NCI-H526 treated with DMSO at 0.1 percent for 48 hours (cell line): Measurements from ENCODE around the gene HMCN2.

Experiments
- DNase-seq: peaks from one replicate; lab custom pipeline; 2025; lab: John Stamatoyannopoulos, UW

The HMCN2 gene

DNA sequence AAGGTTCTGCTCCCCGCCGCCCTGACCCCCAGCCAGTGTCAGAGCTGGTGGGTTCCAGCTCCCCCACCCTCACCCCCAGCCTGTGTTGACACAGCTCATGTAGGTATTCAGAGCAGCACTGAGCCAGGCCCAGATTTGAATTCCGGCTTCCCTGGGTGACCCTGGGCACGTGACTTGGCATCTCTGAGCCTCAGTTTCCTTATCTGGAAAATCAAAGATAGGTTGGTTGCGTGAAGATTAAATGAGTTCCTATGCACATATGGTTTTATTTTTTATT lies 42.0 kb downstream of the HMCN2 start:
- no peak for DNase-seq

- DNase-seq = no peak
Measured at GRCh38 chr9:130308081-130308571, 42.6 kb downstream of the HMCN2 start.

DNA sequence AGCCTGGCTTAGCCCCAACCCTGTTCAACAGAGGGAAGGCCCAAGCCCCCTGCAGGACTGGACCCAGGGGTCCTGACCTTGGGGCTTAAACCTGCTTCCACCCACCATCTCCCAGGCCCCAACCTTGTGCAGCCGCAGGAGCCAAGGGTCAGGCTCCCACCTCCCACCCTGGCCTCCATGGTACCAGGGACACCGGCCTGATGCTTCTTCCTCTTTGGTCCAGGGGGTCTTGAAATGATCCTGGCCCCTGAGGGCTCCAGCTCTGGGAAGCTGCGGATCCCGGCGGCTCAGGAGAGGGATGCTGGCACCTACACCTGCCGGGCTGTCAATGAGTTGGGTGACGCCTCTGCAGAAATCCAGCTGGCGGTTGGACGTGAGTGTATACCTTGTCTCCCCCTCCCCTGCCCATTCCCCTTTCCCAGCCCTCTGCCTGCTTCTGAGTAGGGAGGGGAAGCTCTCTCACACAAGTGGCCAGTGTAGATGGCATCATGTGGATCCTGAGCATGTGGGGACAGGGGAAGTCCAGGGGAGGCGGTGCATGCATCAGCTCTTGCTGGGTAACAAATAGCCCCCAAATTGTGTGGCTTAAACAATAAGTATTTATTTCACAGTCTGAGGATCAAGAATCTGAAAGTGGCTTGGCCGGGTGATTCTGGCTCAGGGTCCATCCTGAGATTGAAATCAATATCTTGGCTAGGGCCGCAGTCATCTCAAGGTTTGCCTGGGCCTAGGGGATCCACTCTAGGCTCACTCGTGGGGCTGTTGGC lies 44.3 kb downstream of the HMCN2 start:
- DNase-seq = no peak

DNA sequence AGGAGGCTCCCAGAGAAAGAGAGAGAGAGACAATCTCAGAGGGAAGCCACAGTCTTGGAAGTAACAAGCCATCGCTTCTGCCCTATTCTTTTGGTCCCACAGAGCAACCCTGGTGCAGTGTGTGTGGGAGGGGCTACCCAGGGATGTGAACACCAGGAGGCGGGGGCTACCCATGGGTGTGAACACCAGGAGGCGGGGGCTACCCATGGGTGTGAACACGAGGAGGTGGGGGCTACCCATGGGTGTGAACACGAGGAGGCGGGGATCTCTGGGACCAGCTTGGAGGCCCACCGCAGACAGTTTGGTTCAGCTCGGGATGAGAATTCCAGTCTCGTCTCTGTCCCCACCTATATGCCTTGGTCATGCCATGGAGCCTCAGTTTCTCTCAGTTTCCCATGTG lies 44.9 kb downstream of the HMCN2 start:
- no peak for DNase-seq

DNA sequence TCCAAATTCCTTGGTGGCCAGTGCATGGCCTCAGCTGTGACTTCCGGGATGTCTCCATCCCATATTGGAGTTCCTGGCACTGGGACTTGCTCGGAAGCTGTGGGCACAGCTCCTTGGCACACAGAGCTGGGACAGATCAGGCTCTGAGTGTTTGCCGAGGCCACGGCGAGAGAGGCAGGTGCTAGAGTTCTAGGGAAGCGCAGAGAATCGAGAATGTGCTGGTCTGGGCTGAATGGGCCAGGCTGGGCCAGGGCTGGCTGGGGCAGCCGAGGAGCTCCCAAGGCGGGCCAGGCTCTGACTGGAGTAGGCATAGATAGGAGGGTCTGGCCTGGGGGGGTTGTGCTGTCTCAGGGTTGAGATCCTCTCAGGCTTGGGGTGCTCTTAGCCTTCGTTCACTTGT lies 45.4 kb downstream of the HMCN2 start:
- no peak for DNase-seq

- no peak for DNase-seq
Measured at GRCh38 chr9:130311408-130312140, 46.0 kb downstream of the HMCN2 start.

DNA sequence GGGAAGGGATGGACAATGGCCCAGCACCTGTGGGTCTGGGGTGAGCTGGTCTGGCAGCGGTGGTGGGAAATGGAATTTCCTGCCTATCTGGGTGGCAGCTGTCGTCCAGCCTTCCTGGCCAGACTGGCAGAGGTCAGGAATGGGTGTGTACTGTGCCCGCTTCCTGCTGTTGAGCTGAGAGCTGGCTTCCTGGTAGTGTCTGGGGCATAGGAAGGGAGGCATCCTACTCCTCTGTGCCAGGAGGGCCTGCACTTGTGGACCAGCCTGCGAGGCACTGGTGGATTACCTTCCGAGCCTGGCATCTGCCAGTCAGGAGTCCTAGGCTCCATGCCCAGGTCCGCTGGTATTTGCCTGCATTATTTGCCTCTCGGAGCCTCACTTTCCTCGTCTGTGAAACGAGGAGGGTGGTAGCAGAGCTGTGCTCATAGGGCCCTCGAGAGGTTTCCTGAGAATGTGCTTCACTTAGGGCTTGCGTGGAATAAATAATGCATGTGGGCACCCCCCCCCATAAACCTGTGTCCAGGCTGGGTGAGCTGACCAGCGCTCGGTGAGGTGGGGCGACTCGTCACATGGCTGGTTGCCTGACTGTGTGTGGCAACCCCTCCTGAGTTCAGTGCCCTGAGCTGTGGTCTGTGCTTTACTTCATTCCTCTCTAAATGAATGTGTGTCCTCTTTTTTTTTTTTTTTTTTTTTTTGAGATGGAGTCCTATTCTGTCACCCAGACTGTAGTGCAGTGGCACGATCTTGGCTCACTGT lies 47.7 kb downstream of the HMCN2 start:
- DNase-seq = no peak

- no peak for DNase-seq
Measured at GRCh38 chr9:130315446-130316226, 50.1 kb downstream of the HMCN2 start.

GRCh38 chr9:130316430-130316829 lies 50.9 kb downstream of the HMCN2 start:
- no peak for DNase-seq

GRCh38 chr9:130319300-130319699 lies 53.7 kb downstream of the HMCN2 start:
- DNase-seq = no peak

DNA sequence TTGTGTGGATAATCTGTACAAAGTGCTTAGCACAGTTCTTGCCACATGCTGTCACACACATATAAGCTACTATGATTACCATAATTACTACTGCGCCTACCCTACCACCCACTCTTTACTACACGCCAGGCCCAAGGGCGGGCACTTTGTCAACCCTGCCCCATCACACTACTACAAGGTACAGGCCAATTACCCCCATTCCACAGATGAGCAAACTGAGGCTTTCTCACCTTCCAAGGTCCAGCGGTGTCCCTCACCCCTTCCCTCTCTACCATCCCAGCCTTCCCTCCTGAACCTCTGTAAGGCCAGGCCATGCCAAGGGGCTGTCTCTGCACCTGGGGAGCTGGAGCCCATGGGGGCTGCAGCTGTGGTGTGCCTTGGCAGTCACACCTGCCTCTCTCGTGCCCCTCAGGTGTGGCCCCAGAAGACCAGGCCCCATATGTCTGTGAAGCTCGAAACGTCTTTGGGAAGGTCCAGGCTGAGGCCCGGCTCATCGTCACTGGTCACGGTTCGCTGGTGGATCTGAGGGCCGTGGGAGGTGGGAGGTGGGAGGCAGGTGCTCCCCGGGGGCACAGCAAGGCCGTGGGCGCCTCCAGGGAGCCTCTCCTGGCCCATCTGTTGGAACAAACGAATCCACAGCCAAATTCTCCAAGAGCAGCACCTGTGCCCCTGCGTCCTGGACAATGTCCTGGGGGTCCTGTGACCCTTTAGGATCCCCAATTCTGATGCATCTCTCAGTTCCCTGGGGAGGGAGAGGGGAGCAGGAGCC lies 54.6 kb downstream of the HMCN2 start:
- no peak for DNase-seq

DNA sequence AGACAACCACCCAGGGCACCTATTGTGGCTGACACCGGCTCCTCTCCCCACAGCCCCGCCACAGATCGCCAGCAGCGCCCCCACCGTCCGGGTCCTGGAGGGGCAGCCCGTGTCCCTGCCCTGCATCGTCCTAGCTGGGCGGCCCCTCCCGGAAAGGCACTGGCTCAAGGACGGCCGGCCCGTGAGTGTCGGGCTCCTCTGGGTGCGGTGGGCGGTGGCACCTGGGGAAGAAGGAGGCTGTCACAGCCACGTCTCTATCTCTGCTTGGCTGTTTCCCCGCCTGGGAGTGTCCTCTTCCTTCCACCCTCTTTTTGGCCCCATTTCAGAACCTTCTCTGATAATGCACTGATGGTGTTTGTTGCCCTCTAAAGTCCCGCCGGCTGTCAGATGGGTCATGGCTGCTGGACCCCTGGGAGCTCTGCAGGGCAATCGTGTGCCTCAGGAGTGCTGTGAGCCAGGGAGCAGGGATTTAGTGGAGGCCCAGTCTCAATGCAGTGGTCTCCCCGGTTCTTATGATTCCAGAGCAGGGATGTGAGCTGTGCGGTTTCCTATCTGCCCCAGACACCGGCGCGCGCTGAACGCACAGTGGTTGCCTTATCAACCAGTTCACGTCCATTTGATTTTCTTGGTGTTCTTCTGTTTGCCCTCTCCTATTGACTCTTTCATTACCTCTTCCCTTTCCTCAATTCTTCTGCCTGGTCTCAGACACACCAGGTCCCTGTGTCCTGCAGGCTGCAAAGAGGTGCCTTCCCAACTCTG lies 55.3 kb downstream of the HMCN2 start:
- no peak for DNase-seq

DNA sequence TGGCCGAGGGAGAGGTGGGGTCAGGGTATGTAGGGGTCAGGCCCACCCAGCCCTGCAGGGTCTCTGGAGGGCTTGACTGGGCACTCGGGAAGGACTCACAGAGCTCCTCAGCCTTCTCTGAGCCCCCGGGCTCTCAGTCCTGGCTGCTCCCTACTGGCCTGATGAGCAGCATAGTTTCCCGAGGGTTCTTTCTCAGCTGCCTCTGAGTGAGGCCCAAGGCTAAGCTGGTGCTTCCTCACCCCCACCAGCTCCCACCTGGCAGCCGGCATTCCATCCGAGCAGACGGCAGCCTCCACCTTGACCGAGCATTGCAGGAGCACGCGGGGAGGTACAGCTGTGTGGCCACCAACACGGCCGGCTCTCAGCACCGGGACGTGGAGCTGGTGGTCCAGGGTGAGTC lies 56.0 kb downstream of the HMCN2 start:
- no peak for DNase-seq

- no peak for DNase-seq
Measured at GRCh38 chr9:130323051-130323745, 57.6 kb downstream of the HMCN2 start.

DNA sequence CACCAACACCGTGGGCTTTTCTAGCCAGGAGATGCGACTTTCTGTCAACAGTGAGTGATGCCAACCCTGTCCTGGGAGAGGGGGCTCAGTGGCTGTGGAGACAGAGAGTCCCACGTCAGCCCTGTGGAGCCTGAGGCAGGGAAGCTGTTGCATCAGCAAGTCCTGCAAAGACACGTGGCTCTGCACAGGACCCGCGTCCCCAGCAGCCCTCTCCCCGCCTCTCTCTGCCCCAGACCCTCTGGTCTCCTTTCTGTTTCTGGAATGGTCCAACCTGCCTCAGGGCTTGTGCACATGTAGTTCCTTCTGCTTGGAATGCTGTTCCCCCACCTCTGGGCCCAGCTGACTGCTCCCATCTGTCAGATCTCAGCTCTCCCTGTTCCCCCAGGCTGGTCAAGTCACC lies 60.4 kb downstream of the HMCN2 start:
- DNase-seq = no peak

GRCh38 chr9:130327070-130327780 lies 61.7 kb downstream of the HMCN2 start:
- DNase-seq = no peak

DNA sequence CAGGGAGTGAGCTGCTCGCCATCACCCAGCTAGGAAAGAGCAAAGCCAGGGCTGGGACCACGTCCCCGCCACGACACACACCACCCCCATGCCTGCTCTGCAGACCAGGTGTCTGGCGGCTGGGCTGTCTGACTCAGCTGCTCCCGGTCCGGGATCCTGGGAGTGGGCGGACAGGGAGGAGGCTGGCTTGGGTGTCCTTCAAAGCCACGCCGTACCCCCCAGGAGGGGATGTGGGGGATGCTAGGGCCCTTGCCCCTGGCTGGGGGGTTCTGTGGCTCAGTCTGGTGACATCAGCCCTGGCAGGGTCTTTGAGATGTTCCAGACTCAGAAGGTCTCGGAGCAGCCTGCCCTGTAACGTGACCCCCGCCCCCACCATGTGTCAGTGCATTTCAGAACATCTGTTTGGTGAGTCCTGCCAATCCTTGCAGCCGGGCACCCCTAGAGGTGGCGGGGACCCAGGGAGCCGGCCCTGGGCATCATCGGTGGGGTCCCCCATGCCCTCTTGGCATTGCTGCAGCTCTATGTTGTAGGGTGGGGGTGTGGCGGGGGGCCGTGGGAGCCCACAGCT lies 62.3 kb downstream of the HMCN2 start:
- no peak for DNase-seq

GRCh38 chr9:130328349-130328801 lies 62.8 kb downstream of the HMCN2 start:
- DNase-seq = no peak

DNA sequence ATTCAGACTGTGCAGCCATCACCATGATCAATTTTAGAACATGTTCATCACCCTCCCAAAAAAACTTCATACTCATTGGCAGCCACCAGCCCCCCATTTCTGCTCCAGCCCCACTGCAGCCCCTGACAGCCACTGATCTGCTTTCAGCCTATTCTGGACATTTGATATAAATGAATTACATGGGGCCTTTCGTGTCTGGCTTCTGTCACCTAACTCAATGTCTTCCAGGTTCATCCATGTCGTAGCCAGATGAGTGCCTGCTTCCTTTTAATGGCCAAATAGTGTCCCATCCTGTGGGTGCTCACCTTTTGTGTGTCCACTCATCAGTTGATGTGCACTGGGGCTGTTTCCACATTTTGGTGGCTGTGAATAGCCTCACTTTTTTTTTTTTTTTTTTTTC lies 63.5 kb downstream of the HMCN2 start:
- DNase-seq = no peak
